DOHH2 (cell line): ENCODE measurements around the gene PLCL1.

Experiments used
- H3F3A ChIP-seq: fragments of 200-600 bp; sonication (generic), shearing (Covaris generic); 2 replicates; pipeline ENCODE4 v1.6.0; 2016; ENCODE audit warnings: antibody characterized with exemption, mild to moderate bottlenecking; ENCODE audit not compliant: control insufficient read depth, insufficient read depth
- H3K27ac ChIP-seq: fragments of 200-600 bp; sonication (generic); 2 replicates; pipeline ENCODE4 v1.5.1; 2014; ENCODE audit warnings: low read depth, mild to moderate bottlenecking, low read length, moderate library complexity
- H3K27me3 ChIP-seq: fragments of 200-600 bp; sonication (generic); 2 replicates; pipeline ENCODE4 v1.6.1; 2014; ENCODE audit warnings: mild to moderate bottlenecking, low read length, mixed read lengths; ENCODE audit not compliant: control insufficient read depth
- H3K36me3 ChIP-seq: fragments of 200-600 bp; sonication (generic); 2 replicates; pipeline ENCODE4 v1.6.1; 2014; ENCODE audit warnings: mild to moderate bottlenecking, low read length, moderate library complexity, mixed read lengths; ENCODE audit not compliant: control insufficient read depth
- H3K4me1 ChIP-seq: fragments of 200-600 bp; sonication (generic); 2 replicates; pipeline ENCODE4 v1.6.1; 2014; ENCODE audit warnings: mild to moderate bottlenecking, low read length, mixed read lengths; ENCODE audit not compliant: control insufficient read depth
- H3K4me2 ChIP-seq: fragments of 200-600 bp; sonication (generic); 2 replicates; pipeline ENCODE4 v1.6.0; 2014; ENCODE audit warnings: mild to moderate bottlenecking, low read length, moderate library complexity
- H3K4me3 ChIP-seq: fragments of 200-600 bp; sonication (generic); 2 replicates; pipeline ENCODE4 v1.5.1; 2014; ENCODE audit warnings: mild to moderate bottlenecking, low read length, mixed read lengths
- H3K79me2 ChIP-seq: fragments of 200-600 bp; sonication (generic); 2 replicates; pipeline ENCODE4 v1.6.1; 2014; ENCODE audit warnings: mild to moderate bottlenecking, low read length, mixed read lengths; ENCODE audit not compliant: control insufficient read depth
- H3K9me2 ChIP-seq: fragments of 200-600 bp; sonication (generic); replicated peaks from 2 replicates; pipeline ENCODE4 v1.6.1; 2014; ENCODE audit warnings: mild to moderate bottlenecking, low read length, mixed read lengths; ENCODE audit not compliant: control insufficient read depth
- H3K9me3 ChIP-seq: fragments of 200-600 bp; sonication (generic); 2 replicates; pipeline ENCODE4 v1.6.1; 2014; ENCODE audit warnings: antibody characterized with exemption, low read length, mixed read lengths; ENCODE audit not compliant: control insufficient read depth, insufficient read depth
- H4K20me1 ChIP-seq: fragments of 200-600 bp; sonication (generic); 2 replicates; pipeline ENCODE4 v1.6.0; 2014; ENCODE audit warnings: low read depth, mild to moderate bottlenecking, antibody characterized with exemption, low read length, moderate library complexity; ENCODE audit not compliant: control insufficient read depth, insufficient read depth
- EZH2phosphoT487 ChIP-seq: fragments of 200-600 bp; sonication (generic); IDR thresholded peaks from 2 replicates; pipeline ENCODE4 v1.6.1; 2017; ENCODE audit warnings: borderline replicate concordance, mild to moderate bottlenecking, antibody characterized with exemption, low read length, moderate library complexity, mixed read lengths
- TF ChIP-seq, protein P1 (sequence below): fragments of 200-600 bp; sonication (generic); IDR thresholded peaks from one replicate; pipeline ENCODE4 v1.5.1; 2014; ENCODE audit warnings: antibody characterized with exemption, mild to moderate bottlenecking, low read depth, low read length; ENCODE audit not compliant: poor library complexity, severe bottlenecking

Gene PLCL1

DNA sequence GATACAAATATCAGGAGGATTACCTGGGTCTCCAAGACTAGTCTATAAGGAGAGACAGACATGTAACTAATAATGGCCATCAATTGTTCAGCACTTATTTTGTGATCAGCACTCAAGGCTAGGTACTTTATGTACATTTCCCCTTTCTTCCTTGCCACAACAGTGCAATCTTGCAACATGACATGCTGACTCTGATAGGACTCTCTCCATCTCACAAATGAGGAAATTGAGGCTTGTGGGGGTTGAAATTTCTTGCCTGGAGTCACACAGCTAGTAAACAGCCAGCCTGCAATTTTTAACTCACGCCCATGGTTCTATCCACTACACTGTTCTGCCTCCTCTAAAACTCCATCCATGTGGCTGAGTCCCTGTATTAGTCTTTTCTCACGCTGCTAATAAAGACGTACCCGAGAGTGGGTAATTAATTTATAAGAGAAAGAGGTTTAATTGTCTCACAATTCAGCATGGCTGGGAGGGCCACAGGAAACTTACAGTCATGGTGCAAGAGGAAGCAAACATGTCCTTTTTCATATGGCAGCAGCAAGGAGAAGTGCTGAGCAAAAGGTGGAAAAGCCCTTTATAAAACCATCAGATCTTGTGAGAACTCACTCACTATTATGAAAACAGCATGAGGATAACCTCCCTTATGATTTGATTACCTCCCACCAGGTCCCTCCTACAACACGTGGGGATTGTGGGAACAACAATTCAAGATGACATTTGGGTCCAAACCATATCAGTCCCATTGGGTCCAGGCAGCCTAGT lies 302.4 kb downstream of the PLCL1 start:
- TF ChIP-seq, protein P1, sequence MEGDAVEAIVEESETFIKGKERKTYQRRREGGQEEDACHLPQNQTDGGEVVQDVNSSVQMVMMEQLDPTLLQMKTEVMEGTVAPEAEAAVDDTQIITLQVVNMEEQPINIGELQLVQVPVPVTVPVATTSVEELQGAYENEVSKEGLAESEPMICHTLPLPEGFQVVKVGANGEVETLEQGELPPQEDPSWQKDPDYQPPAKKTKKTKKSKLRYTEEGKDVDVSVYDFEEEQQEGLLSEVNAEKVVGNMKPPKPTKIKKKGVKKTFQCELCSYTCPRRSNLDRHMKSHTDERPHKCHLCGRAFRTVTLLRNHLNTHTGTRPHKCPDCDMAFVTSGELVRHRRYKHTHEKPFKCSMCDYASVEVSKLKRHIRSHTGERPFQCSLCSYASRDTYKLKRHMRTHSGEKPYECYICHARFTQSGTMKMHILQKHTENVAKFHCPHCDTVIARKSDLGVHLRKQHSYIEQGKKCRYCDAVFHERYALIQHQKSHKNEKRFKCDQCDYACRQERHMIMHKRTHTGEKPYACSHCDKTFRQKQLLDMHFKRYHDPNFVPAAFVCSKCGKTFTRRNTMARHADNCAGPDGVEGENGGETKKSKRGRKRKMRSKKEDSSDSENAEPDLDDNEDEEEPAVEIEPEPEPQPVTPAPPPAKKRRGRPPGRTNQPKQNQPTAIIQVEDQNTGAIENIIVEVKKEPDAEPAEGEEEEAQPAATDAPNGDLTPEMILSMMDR, result no peak
- TF ChIP-seq EZH2phosphoT487, result no peak
- Histone ChIP-seq H3F3A (no peaks in the 10 kb centered on the region), H3K4me2 (no peak overlapping the region)

DNA sequence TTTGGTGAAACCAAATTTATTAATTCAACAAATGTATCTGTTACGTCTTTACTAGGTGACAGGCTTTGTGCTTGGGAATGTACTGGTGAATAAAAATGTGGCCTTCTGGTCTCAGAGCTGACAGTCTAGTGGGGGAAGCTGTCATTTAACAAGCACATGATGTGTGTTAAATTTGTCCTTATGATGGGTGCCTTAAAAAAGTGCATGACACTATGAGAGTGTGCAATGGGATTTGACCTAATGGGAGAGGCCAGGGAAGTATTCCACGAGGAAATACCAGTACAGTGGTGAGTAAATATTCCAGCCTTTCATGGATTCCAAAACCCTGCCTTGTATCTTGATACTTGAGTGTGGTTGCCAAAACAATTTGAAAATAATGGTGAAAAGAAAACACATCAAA lies 308.9 kb downstream of the PLCL1 start:
- TF ChIP-seq, protein P1, result no peak
- TF ChIP-seq EZH2phosphoT487, result no peak
- Histone ChIP-seq H3K9me2 (no peaks in the 10 kb centered on the region), H3K36me3 (no peaks in the 10 kb centered on the region), H3K9me3 (no peaks in the 10 kb centered on the region), H3K4me1 (no peaks in the 10 kb centered on the region), H3K27ac (no peak overlapping the region), H3K4me2 (no peak overlapping the region), H3K27me3 (0 out of 2 replicates have a peak, but pooled peaks cover 6% of the 10 kb centered on the region), H3F3A (no peaks in the 10 kb centered on the region), H3K79me2 (no peaks in the 10 kb centered on the region), H3K4me3 (no peak overlapping the region), H4K20me1 (no peaks in the 10 kb centered on the region)

More for the DNA sequence above, 302.4 kb downstream of the PLCL1 start:
- Histone ChIP-seq H3K27me3 (no peaks in the 10 kb centered on the region), H3K27ac (no peak overlapping the region), H4K20me1 (no peaks in the 10 kb centered on the region), H3K4me1 (no peaks in the 10 kb centered on the region), H3K4me3 (no peak overlapping the region), H3K9me3 (no peaks in the 10 kb centered on the region), H3K9me2 (no peaks in the 10 kb centered on the region), H3K36me3 (no peaks in the 10 kb centered on the region), H3K79me2 (no peaks in the 10 kb centered on the region)

DNA sequence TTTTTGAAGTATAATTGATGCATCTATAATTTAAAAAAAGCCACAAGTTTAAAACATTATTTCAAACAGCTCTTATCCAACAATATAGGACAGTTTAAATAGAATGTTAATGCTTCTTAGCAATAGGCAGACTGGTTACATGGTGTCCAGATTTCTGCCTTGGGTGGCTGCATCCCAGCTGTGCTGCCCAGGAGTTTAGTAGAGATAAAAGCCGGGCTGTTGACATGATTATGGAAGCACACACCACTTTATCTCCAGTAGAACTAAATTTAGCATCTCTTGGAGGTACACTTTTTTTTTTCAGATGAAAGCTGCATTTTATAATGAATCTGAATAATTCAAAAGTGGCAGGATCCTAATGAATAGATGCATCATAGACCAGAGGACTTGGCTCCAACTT lies 309.7 kb downstream of the PLCL1 start:
- H3K27me3 ChIP-seq, result 0 out of 2 replicates have a peak, but pooled peaks cover 6% of the 10 kb centered on the region
- H3K9me2 ChIP-seq, result no peaks in the 10 kb centered on the region
- no peaks in the 10 kb centered on the region for H3K4me1 ChIP-seq
- no peak overlapping the region for H3K27ac ChIP-seq
- H3K36me3 ChIP-seq, result no peaks in the 10 kb centered on the region
- H3K4me3 ChIP-seq, result no peak overlapping the region
- H4K20me1 ChIP-seq, result no peaks in the 10 kb centered on the region
- H3F3A ChIP-seq, result no peaks in the 10 kb centered on the region
- no peaks in the 10 kb centered on the region for H3K79me2 ChIP-seq
- no peak overlapping the region for H3K4me2 ChIP-seq
- no peak for TF ChIP-seq EZH2phosphoT487
- H3K9me3 ChIP-seq, result no peaks in the 10 kb centered on the region

DNA sequence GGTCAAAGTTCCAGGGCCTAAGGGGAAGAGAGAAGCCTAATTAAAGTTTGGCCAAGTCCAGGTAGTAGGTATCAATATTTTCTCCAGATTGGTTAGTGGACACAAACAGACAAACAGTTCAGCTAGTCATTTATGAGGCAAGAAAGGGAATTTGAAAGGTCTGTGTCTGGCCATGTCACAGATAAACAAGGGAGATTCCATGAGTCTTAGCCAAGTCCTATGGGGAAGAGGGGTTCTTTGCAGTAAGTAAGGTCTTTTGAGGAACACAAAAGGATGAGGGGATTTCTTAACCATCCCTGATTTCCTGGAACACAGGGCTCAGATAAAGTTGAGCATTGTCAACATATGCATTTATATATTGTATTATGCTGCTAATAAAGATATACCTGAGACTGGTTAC lies 310.8 kb downstream of the PLCL1 start:
- H3K9me2 ChIP-seq, result no peaks in the 10 kb centered on the region

More for the DNA sequence above, 310.8 kb downstream of the PLCL1 start:
- H3K4me2 ChIP-seq, result no peak overlapping the region
- no peaks in the 10 kb centered on the region for H3F3A ChIP-seq
- no peak overlapping the region for H3K27ac ChIP-seq
- 0 out of 2 replicates have a peak, but pooled peaks cover 6% of the 10 kb centered on the region for H3K27me3 ChIP-seq
- no peaks in the 10 kb centered on the region for H3K4me1 ChIP-seq
- no peaks in the 10 kb centered on the region for H3K9me3 ChIP-seq
- no peaks in the 10 kb centered on the region for H3K36me3 ChIP-seq
- no peaks in the 10 kb centered on the region for H4K20me1 ChIP-seq
- H3K4me3 ChIP-seq, result no peak overlapping the region
- H3K79me2 ChIP-seq, result no peaks in the 10 kb centered on the region
- TF ChIP-seq, protein P1, result no peak
- no peak for TF ChIP-seq EZH2phosphoT487
